GM21528 (cell line): ENCODE data around the gene SLC22A12.

ENCODE experiments used
- ATAC-seq: cut with Tn5 transposase; IDR thresholded peaks from one replicate; pipeline ENCODE4 v1.9.1; 2021; ENCODE audit warnings: mild to moderate bottlenecking, moderate library complexity; ENCODE audit not compliant: unreplicated experiment, low FRiP score

SLC22A12 gene

GRCh38 chr11:64642871-64643255 is 51.8 kb downstream of the SLC22A12 start:
- ATAC-seq, result no peak

GRCh38 chr11:64643256-64643881 is 52.3 kb downstream of the SLC22A12 start:
- no peak for ATAC-seq

- ATAC-seq, result no peak
Measured at GRCh38 chr11:64643920-64644646, 53.1 kb downstream of the SLC22A12 start.

GRCh38 chr11:64644647-64645275 is 53.7 kb downstream of the SLC22A12 start:
- no peak for ATAC-seq

GRCh38 chr11:64647019-64647779 is 56.2 kb downstream of the SLC22A12 start:
- no peak for ATAC-seq

GRCh38 chr11:64648551-64648950 is 57.5 kb downstream of the SLC22A12 start:
- ATAC-seq, result no peak

- no peak for ATAC-seq
Measured at GRCh38 chr11:64649291-64649697, 58.3 kb downstream of the SLC22A12 start.

- ATAC-seq, result no peak
Measured at GRCh38 chr11:64650923-64651523, 60.0 kb downstream of the SLC22A12 start.
